Measurements from ENCODE around the gene ORAI2. TPM values are rescaled to one million over a fixed set of nuclear protein-coding genes. Genes with fewer than 3 reads are reported as not detected.

Gene ORAI2
- total RNA-seq, 4 donors from 2014 or later = 0.30 to 9.1 (median 5.1) TPM

DNA sequence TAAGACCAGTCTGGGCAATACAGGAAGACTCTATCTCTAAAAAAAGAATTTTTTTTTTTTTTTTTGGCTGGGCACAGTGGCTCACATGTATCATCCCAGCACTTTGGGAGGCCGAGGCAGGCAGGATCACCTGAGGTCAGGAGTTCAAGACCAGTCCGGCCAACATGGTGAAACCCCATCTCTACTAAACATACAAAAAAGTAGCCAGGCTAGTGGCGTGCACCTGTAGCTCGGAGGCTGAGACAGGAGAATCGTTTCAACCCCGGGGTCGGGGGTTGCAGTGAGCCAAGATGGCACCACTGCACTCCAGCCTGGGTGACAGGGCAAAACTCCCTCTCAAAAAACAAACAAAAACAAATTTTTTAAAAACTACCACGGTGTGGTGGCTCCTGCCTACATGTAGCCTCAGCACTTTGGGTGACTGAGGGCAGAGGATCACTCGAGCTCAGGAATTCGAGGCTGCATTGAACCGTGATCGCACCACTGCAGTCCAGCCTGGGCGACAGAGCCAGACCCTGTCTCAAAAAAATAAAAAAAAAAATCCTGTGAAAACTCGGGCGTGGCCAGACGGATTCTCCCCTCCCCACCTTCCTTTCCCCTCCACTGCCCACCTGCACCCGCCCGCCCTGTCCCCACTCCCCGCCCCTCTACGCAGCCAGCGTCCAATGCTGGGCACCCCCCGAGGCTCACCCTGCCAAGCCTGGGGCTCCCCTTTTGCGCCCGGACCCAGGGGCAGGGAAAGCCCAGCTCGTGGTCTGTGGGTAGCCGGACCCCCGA, 745 bp upstream of the ORAI2 start:
- intact Hi-C loops (cut with DNase I) = no loop called here
- Histone ChIP-seq H3K27ac (peak overlapping the region; percentile 67 to 80 (median 78)), H3K9me3 (no peaks in the 10 kb centered on the region), H3K4me1 (peaks cover 0 to 44% (median 24%) of the 10 kb centered on the region in 3 donors), H3K36me3 (peaks cover 0 to 10% (median 0%) of the 10 kb centered on the region in 3 donors), H3K4me3 (peak overlapping the region; percentile 61 to 84 (median 68)), H3K27me3 (no peaks in the 10 kb centered on the region)
- no peak for DNase-seq
- 26 to 44% methylated on average over 14 to 15 of the region's 27 CpGs for WGBS, 2 donors
- no peak for TF ChIP-seq POLR2A (IDR thresholded peaks at IDR 0.05)
- TF ChIP-seq CTCF (IDR thresholded peaks at IDR 0.05) = no peak

GRCh38 chr7:102434039-102434486, 688 bp downstream of the ORAI2 start:
- Histone ChIP-seq H3K9me3 (no peaks in the 10 kb centered on the region), H3K27ac (peak overlapping the region; percentile 17 to 80 (median 51)), H3K27me3 (no peaks in the 10 kb centered on the region), H3K4me3 (peak overlapping the region; percentile 61 to 84 (median 68)), H3K36me3 (peaks cover 0 to 6% (median 0%) of the 10 kb centered on the region in 3 donors), H3K4me1 (peaks cover 0 to 44% (median 24%) of the 10 kb centered on the region in 3 donors)
- intact Hi-C loops (cut with DNase I) = no loop called here
- TF ChIP-seq POLR2A (IDR thresholded peaks at IDR 0.05) (no peak), CTCF (IDR thresholded peaks at IDR 0.05) (no peak)
- no peak for DNase-seq
- WGBS, 2 donors = 24 to 31% methylated on average over 8 to 9 of the region's 9 CpGs

- peaks cover 0 to 6% (median 0%) of the 10 kb centered on the region in 3 donors for H3K36me3 ChIP-seq
- intact Hi-C loops (cut with DNase I) = no loop called here
Observed at GRCh38 chr7:102436118-102436517, 2.7 kb downstream of the ORAI2 start.

GRCh38 chr7:102439963-102440795, 6.8 kb downstream of the ORAI2 start:
- Histone ChIP-seq H3K27me3 (no peaks in the 10 kb centered on the region), H3K4me1 (peaks cover 0 to 14% (median 0%) of the 10 kb centered on the region in 3 donors), H3K27ac (peak overlapping the region in 1 of 4 donors; percentile 13), H3K9me3 (no peaks in the 10 kb centered on the region), H3K36me3 (peaks cover 0 to 20% (median 0%) of the 10 kb centered on the region in 3 donors), H3K4me3 (no peak overlapping the region)
- no peak for TF ChIP-seq POLR2A (IDR thresholded peaks at IDR 0.05)
- no peak for TF ChIP-seq CTCF (IDR thresholded peaks at IDR 0.05)
- 53 to 77% methylated on average over 12 to 16 of the region's 17 CpGs for WGBS, 2 donors
- intact Hi-C loops (cut with DNase I) = no loop called here
- no peak for DNase-seq

More at GRCh38 chr7:102436118-102436517, 2.7 kb downstream of the ORAI2 start:
- Histone ChIP-seq H3K27me3 (no peaks in the 10 kb centered on the region), H3K4me1 (peaks cover 0 to 48% (median 18%) of the 10 kb centered on the region in 3 donors), H3K9me3 (no peaks in the 10 kb centered on the region), H3K27ac (no peak overlapping the region), H3K4me3 (no peak overlapping the region)
- 86 to 95% methylated on average over 9 to 10 of the region's 10 CpGs for WGBS, 2 donors
- no peak for TF ChIP-seq POLR2A (IDR thresholded peaks at IDR 0.05)
- DNase-seq = no peak

DNA sequence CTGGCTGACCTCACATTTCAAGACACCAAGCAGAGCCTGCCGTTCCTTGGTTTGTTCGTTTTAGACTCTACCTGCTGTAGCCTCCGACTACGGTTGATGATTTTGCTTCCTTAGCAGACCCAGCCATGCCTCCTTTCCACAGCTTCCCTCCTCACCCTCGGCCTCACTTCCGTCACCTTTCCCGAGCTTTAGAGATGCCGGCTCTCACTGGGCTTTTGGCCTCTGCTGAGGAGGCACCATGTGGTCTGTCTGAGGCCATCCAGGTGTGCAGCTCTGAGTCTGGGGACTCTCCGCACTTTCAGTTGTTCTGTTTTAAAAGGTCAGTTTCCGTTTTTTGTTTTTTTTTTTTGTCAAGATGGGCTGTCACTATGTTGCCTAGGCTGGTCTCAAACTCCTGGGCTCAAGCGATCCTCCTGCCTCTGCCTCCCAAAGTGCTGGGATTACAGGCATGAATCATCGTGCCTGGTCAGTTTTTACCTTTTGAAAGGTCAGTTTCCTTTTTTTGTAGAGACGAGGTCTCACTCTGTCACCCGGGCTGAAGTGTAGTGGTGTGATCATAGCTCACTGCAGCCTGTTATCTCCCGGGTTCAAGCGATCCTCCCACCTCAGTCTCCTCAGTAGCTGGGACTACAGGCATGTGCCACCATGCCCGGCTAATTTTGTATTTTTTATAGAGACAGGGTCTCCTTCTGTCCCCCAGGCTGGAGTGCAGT, 11.7 kb downstream of the ORAI2 start:
- peaks cover 0 to 37% (median 0%) of the 10 kb centered on the region in 3 donors for H3K36me3 ChIP-seq
- intact Hi-C loops (cut with DNase I) = no loop called here
- no peaks in the 10 kb centered on the region for H3K27me3 ChIP-seq
- H3K4me3 ChIP-seq = no peak overlapping the region
- DNase-seq = no peak
- peaks cover 0 to 8% (median 0%) of the 10 kb centered on the region in 3 donors for H3K4me1 ChIP-seq
- 83 to 85% methylated on average over 17 of the region's 17 CpGs for WGBS, 2 donors
- no peak overlapping the region for H3K27ac ChIP-seq
- H3K9me3 ChIP-seq = no peaks in the 10 kb centered on the region
- TF ChIP-seq CTCF (IDR thresholded peaks at IDR 0.05) (no peak), POLR2A (IDR thresholded peaks at IDR 0.05) (no peak)

Data from esophagus squamous epithelium (tissue), 5 donors.